GM12878 (cell line): Measurements from ENCODE around the gene USP5. TPM values are rescaled to one million over a fixed set of nuclear protein-coding genes. Genes with fewer than 3 reads are reported as not detected.
"Not testable (repeated sequence)": the region's sequence is repeated elsewhere in the genome, so short reads cannot be mapped to it uniquely, and the experiment has no call there.

Experiments
- ATAC-seq: fragments of 200-7000 bp; cut with Tn5 transposase; 3 replicates; pipeline ENCODE4 v1.9.1; 2020; ENCODE audit warnings: mild to moderate bottlenecking, moderate library complexity
- BruUV-seq: library from RNA; stranded (reverse); fragments of 400-500 nt; replicated peaks from 2 replicates; lab custom pipeline; 2021; lab: Mats Ljungman, UMichigan
- CTCF ChIA-PET: fragments of 300-600 bp; sonication (Branson Sonifier 250); formaldehyde crosslinking; extraction: SDS; loops from one replicate; lab custom pipeline; 2021; ENCODE audit warnings: inconsistent platforms; lab: Yijun Ruan, JAX
- POLR2A ChIA-PET: fragments of 350-600 bp; formaldehyde crosslinking; extraction: SDS; loops from one replicate; lab custom pipeline; 2021; ENCODE audit warnings: inconsistent platforms; lab: Charles Lee
- RAD21 ChIA-PET: fragments of 300-600 bp; sonication (Branson Sonifier 250); formaldehyde crosslinking; loops from one replicate; lab custom pipeline; 2023; ENCODE audit warnings: antibody characterized with exemption; ENCODE audit not compliant: unreplicated experiment; lab: Charles Lee
- SMC1A ChIA-PET: fragments of 300-600 bp; sonication (Branson Sonifier 250); formaldehyde crosslinking; loops from one replicate; lab custom pipeline; 2023; ENCODE audit not compliant: unreplicated experiment, uncharacterized antibody; lab: Charles Lee
- DNase-seq: peaks from one replicate; pipeline ENCODE4 v3.0.0-alpha.2; 2011; ENCODE audit warnings: low read depth, low spot score
- FAIRE-seq: peaks from 3 replicates; lab custom pipeline; 2011; peaks lifted over from hg19 to GRCh38; lab: Jason Lieb, UNC
- H2AFZ ChIP-seq: 2 replicates; pipeline ENCODE4 v1.6.0; 2011; ENCODE audit warnings: low read depth, low read length, control low read depth; ENCODE audit not compliant: control insufficient read depth
- H3K27ac ChIP-seq: 2 replicates; pipeline ENCODE4 v1.5.1; 2011; ENCODE audit warnings: control low read depth; ENCODE audit not compliant: control insufficient read depth, insufficient read depth
- H3K27me3 ChIP-seq, 2 experiments: replicated peaks in 1 of 2; 2 replicates each; pipeline versions ENCODE4 v1.6.0 to v1.6.1; 2011; ENCODE audit warnings: low read length in 1 of 2; ENCODE audit not compliant: control insufficient read depth in 2 of 2, insufficient read depth in 2 of 2
- H3K36me3 ChIP-seq, 2 experiments: 2 replicates each; pipeline ENCODE4 v1.5.1; 2011; ENCODE audit warnings: low read length in 1 of 2; ENCODE audit not compliant: control insufficient read depth in 2 of 2, insufficient read depth in 2 of 2
- H3K4me1 ChIP-seq: 2 replicates; pipeline ENCODE4 v1.6.1; 2011; ENCODE audit warnings: mild to moderate bottlenecking, low read length, moderate library complexity, mixed read lengths; ENCODE audit not compliant: control insufficient read depth, insufficient read depth
- H3K4me2 ChIP-seq: 2 replicates; pipeline ENCODE4 v1.6.0; 2011; ENCODE audit warnings: control low read depth; ENCODE audit not compliant: control insufficient read depth, insufficient read depth
- H3K4me3 ChIP-seq: fragments of 200-600 bp; sonication (generic); 2 replicates; pipeline ENCODE4 v1.5.1; 2016
- H3K79me2 ChIP-seq: 2 replicates; pipeline ENCODE4 v1.6.0; 2011; ENCODE audit warnings: low read length; ENCODE audit not compliant: control insufficient read depth, insufficient read depth
- H3K9ac ChIP-seq: 2 replicates; pipeline ENCODE4 v1.8.0; 2011; ENCODE audit warnings: low read length, control low read depth, mixed read lengths; ENCODE audit not compliant: control insufficient read depth, insufficient read depth
- H3K9me3 ChIP-seq: replicated peaks from 3 replicates; pipeline ENCODE4 v1.5.1; 2011; ENCODE audit warnings: mild to moderate bottlenecking, low read length; ENCODE audit not compliant: control insufficient read depth, insufficient read depth
- H4K20me1 ChIP-seq: 2 replicates; pipeline ENCODE4 v1.6.0; 2011; ENCODE audit not compliant: control insufficient read depth, insufficient read depth
- WGBS: methylation state at CpG from one replicate; pipeline ENCODE4 v1.1.6; 2016; ENCODE audit warnings: low lambda C conversion rate; ENCODE audit not compliant: insufficient replicate concordance, insufficient coverage; ENCODE audit errors: missing lambda C conversion rate; 5-methylcytosine and 5-hydroxymethylcytosine counted together
- in situ Hi-C: fragments of 300-500 bp; cut with MboI; formaldehyde crosslinking; loops from 9 replicates; pipeline ENCODE4 v1.14.3; 2018; ENCODE audit warnings: mixed read lengths
- intact Hi-C: fragments of 100-400 bp; cut with micrococcal nuclease; formaldehyde crosslinking; loops from one replicate; pipeline ENCODE4 v1.14.2; 2022; ENCODE audit not compliant: unreplicated experiment
- polyA plus RNA-seq, 11 experiments: library from polyadenylated mRNA; depleted of rRNA in 4 of 11; unstranded in 6 of 11; stranded (reverse) in 5 of 11; fragments of >200 nt; fragmentation: Nextera tagmentation in 4 of 11; fragmentation: Illumina TruSeq in 1 of 11; extraction: Ambion mirVana in 4 of 11; extraction: Trizol in 1 of 11; gene quantifications; 1 replicate in 1 of 11; 2 replicates in 10 of 11; pipeline versions ENCODE4 v1.2.1 to v1.2.3, GENCODE V29; 2011 to 2016; ENCODE audit warnings: inconsistent platforms in 2 of 11, missing spikeins in 2 of 11, low read depth in 1 of 11
- total RNA-seq, 4 experiments: library from RNA; depleted of rRNA in 3 of 4; stranded (reverse); fragments of >200 nt in 3 of 4; fragmentation: Illumina TruSeq in 1 of 4; extraction: Trizol in 1 of 4; gene quantifications; 2 replicates each; pipeline versions ENCODE4 v1.2.1 to v1.2.3, GENCODE V29; 2013 to 2021
- TF ChIP-seq, protein P1 (sequence below): IDR thresholded peaks from 2 replicates; pipeline ENCODE4 v1.6.1; 2012; ENCODE audit warnings: improper control_type of control experiment, low read depth, low read length; ENCODE audit not compliant: insufficient replicate concordance

USP5 gene
- total and polyA plus RNA-seq, 10 of the 15 experiments (the other 5 are each of a cell fraction or from before 2014, with no cell fraction given) = 2.5 to 124 (median 74.6) TPM

DNA sequence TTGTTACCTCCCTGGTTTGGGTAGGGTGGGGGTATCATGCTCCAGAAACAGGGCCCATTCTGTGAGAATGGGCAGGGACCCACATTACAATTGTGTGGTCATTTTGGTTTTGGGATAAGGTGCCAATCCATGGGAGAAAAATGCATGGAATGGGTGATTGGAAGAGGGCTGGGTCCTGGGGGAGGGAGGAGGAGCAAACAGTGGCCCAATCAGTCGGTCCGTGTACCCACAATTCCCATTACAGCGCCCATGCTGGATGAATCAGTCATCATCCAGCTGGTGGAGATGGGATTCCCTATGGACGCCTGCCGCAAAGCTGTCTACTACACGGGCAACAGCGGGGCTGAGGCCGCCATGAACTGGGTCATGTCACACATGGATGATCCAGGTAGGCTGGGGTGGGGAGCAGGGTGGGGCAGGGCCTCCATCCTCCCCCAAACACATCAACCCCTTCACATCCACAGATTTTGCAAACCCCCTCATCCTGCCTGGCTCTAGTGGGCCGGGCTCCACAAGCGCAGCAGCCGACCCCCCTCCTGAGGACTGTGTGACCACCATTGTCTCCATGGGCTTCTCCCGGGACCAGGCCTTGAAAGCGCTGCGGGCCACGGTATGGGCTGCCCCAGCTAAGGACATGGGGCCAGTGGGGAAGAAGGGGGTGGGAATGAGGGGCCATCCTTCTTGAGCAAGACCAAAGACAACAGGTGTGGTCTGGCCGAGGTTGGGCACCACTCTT lies 11.8 kb downstream of the USP5 start:
- Histone ChIP-seq H3K4me1 (peaks cover 6% of the 10 kb centered on the region), H2AFZ (no peak overlapping the region), H3K4me3 (no peak overlapping the region), H3K9ac (no peak overlapping the region), H3K9me3 (no peaks in the 10 kb centered on the region), H3K27ac (no peak overlapping the region), H3K79me2 (peaks cover 20% of the 10 kb centered on the region), H4K20me1 (peaks cover 1% of the 10 kb centered on the region; the same call in 1 of the 2 replicates), H3K36me3 (peaks cover 28 to 33% of the 10 kb centered on the region in 2 experiments), H3K4me2 (no peak overlapping the region), H3K27me3 (no peaks in the 10 kb centered on the region)
- no peak for DNase-seq
- CTCF ChIA-PET = interaction anchor here (1.7 kb wide), 1 partner anchor 9 kb away, joined by 4 read pairs; the partner anchor contains the start of gene SPSB2
- TF ChIP-seq, protein P1, sequence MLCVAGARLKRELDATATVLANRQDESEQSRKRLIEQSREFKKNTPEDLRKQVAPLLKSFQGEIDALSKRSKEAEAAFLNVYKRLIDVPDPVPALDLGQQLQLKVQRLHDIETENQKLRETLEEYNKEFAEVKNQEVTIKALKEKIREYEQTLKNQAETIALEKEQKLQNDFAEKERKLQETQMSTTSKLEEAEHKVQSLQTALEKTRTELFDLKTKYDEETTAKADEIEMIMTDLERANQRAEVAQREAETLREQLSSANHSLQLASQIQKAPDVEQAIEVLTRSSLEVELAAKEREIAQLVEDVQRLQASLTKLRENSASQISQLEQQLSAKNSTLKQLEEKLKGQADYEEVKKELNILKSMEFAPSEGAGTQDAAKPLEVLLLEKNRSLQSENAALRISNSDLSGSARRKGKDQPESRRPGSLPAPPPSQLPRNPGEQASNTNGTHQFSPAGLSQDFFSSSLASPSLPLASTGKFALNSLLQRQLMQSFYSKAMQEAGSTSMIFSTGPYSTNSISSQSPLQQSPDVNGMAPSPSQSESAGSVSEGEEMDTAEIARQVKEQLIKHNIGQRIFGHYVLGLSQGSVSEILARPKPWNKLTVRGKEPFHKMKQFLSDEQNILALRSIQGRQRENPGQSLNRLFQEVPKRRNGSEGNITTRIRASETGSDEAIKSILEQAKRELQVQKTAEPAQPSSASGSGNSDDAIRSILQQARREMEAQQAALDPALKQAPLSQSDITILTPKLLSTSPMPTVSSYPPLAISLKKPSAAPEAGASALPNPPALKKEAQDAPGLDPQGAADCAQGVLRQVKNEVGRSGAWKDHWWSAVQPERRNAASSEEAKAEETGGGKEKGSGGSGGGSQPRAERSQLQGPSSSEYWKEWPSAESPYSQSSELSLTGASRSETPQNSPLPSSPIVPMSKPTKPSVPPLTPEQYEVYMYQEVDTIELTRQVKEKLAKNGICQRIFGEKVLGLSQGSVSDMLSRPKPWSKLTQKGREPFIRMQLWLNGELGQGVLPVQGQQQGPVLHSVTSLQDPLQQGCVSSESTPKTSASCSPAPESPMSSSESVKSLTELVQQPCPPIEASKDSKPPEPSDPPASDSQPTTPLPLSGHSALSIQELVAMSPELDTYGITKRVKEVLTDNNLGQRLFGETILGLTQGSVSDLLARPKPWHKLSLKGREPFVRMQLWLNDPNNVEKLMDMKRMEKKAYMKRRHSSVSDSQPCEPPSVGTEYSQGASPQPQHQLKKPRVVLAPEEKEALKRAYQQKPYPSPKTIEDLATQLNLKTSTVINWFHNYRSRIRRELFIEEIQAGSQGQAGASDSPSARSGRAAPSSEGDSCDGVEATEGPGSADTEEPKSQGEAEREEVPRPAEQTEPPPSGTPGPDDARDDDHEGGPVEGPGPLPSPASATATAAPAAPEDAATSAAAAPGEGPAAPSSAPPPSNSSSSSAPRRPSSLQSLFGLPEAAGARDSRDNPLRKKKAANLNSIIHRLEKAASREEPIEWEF = no peak
- intact Hi-C loops (no loop called here), in situ Hi-C loops (no loop called here)
- WGBS = 98% methylated on average over 16 of the region's 16 CpGs
- POLR2A ChIA-PET = interaction anchor here (1.0 kb wide), 1 partner anchor 10 kb away, joined by 5 read pairs; the partner anchor contains the start of gene SPSB2
- ATAC-seq = no peak
- no peak for FAIRE-seq
- BruUV-seq = no TSS peak
- RAD21 ChIA-PET = no interaction called here
- SMC1A ChIA-PET = no interaction called here

DNA sequence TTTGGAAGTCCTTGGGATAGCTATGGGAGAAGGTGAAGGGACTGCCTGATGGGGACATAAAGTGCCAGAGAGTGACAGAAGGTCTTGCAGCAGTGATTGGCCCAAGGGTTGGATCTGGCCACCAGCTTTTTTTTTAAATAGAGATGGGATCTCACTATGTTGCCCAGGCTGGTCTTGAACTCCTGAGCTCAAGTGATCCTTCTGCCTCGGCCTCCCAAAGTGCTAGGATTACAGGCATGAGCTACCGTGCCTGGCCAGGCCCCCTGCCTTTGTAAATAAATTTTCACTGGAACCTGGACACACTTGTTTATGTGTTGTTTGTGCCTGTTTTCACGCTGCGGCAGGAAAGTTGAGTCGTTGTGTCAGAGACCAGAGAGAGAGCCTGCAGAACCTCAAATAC lies 13.4 kb downstream of the USP5 start:
- ATAC-seq, DNase-seq, H3K9me3 ChIP-seq, H3K27me3 ChIP-seq, H3K4me3 ChIP-seq, H3K4me2 ChIP-seq, intact Hi-C loops, in situ Hi-C loops, H3K9ac ChIP-seq, H2AFZ ChIP-seq, FAIRE-seq, BruUV-seq, H3K27ac ChIP-seq: not testable (repeated sequence)
- ChIA-PET CTCF (interaction anchor here (0.6 to 9.5 kb wide), 4 partner anchors 14 to 73 kb away, joined by 3 to 173 read pairs (median 4); partner anchors contain the start of genes CDCA3 and USP5), RAD21 (interaction anchor here (5.6 kb wide), 1 partner anchor 12 kb away, joined by 42 read pairs; the partner anchor contains the start of genes CDCA3 and USP5), POLR2A (interaction anchor here (0.5 to 5.7 kb wide), 3 partner anchors 13 to 423 kb away, joined by 3 to 84 read pairs (median 5); partner anchors contain the start of genes CDCA3 and USP5), SMC1A (interaction anchor here (5.3 kb wide), 1 partner anchor 12 kb away, joined by 42 read pairs; the partner anchor contains the start of genes CDCA3 and USP5)
- Histone ChIP-seq H3K36me3 (peaks cover 27 to 34% of the 10 kb centered on the region in 2 experiments), H3K4me1 (peaks cover 17% of the 10 kb centered on the region), H3K79me2 (peaks cover 32% of the 10 kb centered on the region), H4K20me1 (peaks cover 13% of the 10 kb centered on the region)
- WGBS = 97% methylated on average over 5 of the region's 5 CpGs
